Hematopoietic multipotent progenitor cell treated with erythropoietin and hydrocortisone succinate and interleukin-3 and kit ligand, for 15 days (in vitro differentiated cells): ENCODE data around the gene SFRP4.

Experiments used
- DNase-seq: peaks from one replicate; pipeline ENCODE4 v3.0.0-alpha.2; 2015; ENCODE audit warnings: low spot score

SFRP4 gene

GRCh38 chr7:37924491-37925041 is 7.9 kb upstream of the SFRP4 start:
- no peak for DNase-seq

DNA sequence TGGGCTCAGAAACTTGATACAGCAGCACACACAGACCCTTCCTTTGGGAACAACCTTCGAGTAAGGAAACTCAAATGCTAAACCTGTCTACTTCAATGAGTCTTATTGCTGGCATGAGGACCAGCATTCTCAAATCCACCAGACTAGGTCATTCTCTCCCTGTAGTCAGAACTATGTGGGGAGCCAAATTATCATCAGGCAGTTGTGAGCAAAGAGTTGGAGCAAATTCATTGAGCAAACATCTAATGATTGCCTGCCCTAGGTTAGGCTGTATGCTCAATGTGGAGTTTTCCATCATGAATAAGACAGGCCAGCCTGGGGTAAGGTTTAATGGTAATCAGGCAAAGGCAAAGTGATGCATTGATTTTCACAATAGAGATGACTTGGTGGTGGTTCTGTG is 7.4 kb upstream of the SFRP4 start:
- no peak for DNase-seq

GRCh38 chr7:37921876-37922275 is 5.3 kb upstream of the SFRP4 start:
- DNase-seq = no peak

DNA sequence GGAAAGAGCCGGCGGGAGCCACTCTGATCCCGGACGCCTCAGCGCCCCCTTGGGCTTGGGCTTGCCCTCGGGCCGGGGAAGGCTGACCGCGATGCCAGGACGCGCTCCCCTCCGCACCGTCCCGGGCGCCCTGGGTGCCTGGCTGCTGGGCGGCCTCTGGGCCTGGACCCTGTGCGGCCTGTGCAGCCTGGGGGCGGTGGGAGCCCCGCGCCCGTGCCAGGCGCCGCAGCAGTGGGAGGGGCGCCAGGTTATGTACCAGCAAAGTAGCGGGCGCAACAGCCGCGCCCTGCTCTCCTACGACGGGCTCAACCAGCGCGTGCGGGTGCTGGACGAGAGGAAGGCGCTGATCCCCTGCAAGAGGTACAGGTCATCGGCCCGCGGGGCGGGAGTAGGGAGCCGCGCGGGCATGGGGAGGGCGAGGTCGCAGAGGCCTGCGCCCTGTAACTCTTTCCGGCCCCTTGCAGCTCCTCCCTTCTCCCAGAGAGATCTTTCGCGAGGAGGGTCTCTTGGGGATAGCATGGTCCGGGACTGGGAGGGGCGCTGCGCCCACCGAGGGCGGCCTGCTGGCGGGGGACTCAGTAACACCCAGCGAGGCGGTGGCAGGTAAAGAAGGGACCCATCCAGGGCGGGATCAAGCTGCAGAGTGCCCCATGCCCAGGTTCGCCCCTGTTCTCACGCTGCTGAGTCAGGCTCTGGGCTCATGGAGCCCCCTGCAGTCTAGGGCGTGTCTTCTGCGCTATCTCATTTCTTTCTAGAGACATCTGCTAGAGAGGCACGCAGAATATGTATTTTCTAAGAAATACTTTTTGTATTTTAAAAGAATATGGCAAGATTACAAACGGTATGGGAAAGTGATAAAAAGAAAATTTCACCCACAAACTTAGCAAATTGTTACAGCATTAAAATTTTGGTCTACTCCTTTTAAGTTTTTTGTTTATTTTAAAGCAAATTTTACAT is 4.5 kb upstream of the SFRP4 start:
- DNase-seq = peak; percentile 88

- peak; percentile 75 for DNase-seq
Observed at GRCh38 chr7:37920305-37920848, 3.8 kb upstream of the SFRP4 start, which contains the start of gene EPDR1. TSS of gene EPDR1 (plus strand) at chr7:37920640. CDS start at chr7:37920940, 300 bp downstream.

GRCh38 chr7:37918526-37918925 is 1.9 kb upstream of the SFRP4 start:
- peak; percentile 15 for DNase-seq

- DNase-seq = no peak
Observed at GRCh38 chr7:37916017-37916672, 472 bp downstream of the SFRP4 start.

- DNase-seq = no peak
Observed at GRCh38 chr7:37915438-37915837, 1.2 kb downstream of the SFRP4 start.

- no peak for DNase-seq
Observed at GRCh38 chr7:37912756-37913155, 3.9 kb downstream of the SFRP4 start.

DNA sequence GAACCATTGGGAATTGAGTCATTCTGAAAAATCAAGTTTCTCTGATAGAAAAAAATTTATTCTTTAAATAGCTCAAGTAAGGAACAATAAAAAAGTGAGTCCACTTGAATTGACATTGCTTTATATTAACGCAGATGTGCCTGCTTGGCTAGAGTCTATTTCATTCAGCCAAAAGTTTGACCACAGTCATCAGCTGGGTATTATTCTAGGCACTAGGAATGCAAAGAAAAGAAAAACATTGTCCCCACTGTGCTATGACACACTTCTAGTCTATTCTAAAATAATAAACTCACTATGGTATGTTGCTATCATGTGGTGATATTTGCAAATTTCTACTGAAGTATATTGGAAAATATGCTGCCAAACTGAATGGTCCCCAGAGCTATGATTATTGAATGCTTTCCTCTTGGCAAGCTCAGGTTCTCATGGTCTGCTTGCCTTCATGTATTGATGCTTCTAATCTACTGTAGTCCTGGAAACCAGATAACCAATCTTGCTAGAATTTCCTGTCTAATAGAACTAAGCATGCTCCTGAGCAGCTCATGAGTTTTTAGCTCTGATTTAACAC is 8.3 kb downstream of the SFRP4 start:
- DNase-seq = no peak

GRCh38 chr7:37901890-37902524 is 14.6 kb downstream of the SFRP4 start:
- DNase-seq = no peak

GRCh38 chr7:37901236-37901827 is 15.3 kb downstream of the SFRP4 start:
- peak; percentile 36 for DNase-seq

DNA sequence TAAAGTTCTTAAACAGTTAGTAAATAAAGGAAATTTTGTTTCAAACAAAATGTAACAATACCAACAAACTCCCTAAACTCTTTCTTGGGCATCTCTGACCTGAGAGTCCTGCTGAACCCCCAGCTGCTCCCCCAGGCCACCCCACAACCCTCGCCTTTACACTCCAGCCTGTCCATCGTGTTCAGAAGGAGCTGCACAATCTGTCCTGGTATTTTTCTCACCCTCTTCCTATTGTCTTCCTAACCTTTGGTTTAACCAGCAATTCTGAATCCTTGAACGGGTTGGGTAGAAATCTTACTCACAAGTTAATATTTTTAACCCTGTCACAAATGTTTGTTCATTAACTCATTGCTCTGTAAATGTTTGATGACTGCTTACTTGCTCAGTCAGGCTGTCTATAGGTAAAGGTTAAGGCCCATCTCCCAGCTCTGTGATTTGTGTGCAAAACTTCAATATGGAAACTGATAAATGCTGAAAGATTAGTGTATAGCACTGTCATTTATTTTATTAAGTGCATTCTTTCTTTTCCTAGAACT is 16.8 kb downstream of the SFRP4 start:
- DNase-seq = no peak

DNA sequence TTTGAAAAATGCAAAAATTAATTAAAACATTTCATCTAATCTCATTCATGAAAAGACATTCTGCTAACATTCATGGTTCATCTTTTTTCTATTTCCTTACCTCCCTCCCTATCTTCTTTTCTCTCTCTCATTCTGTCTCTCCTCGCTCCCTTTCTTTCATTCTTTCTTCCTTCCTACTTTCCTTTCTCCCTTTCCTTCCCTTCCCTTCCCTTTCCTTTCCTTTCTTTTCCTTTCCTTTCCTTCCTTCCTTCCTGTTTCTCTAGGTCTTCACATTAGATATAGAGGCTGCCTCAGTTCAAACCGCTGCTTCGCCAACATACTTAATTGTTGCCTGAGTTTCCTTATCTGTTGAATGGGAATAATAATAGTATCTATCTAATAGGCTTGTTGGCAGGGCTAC is 21.9 kb downstream of the SFRP4 start:
- no peak for DNase-seq

DNA sequence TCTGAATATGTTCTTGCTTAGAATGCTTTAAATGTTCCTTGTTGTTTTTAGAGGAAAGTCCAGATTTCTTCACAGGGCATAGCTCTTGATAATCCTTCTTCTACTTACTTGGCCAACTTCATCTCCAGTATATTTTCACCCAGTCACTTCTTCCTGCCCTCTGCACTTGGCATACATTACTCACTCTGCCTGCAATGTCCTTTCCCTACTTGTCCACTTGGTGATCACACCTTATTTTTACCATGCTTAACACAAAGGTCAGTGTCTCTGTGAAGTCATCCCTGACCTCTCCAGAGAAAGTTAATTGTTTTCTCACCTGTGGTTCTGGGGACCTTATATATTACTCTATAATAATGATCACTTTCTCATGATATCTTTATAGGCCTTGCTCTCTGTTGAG is 23.3 kb downstream of the SFRP4 start:
- DNase-seq = no peak

- DNase-seq = no peak
Observed at GRCh38 chr7:37882086-37882485, 34.5 kb downstream of the SFRP4 start.
